HepG2 (cell line): ENCODE data around the gene ATIC. TPM values are rescaled to one million over a fixed set of nuclear protein-coding genes. Genes with fewer than 3 reads are reported as not detected.

Experiments
- ARID2 ChIP-seq: sonication (generic); formaldehyde crosslinking; IDR thresholded peaks from 2 replicates; pipeline ENCODE4 v1.8.1; 2022; ENCODE audit warnings: mild to moderate bottlenecking, missing genetic modification reagents, borderline replicate concordance
- ASH2L ChIP-seq: fragments of 300-600, 200-600 bp; sonication (generic); IDR thresholded peaks from 2 replicates; pipeline ENCODE4 v1.7.0; 2017; ENCODE audit warnings: low read depth, mild to moderate bottlenecking, moderate library complexity, mixed read lengths, low read length; ENCODE audit not compliant: insufficient read length
- JUND ChIP-seq: sonication (generic); formaldehyde crosslinking; IDR thresholded peaks from 2 replicates; pipeline ENCODE4 v1.8.0; 2022; ENCODE audit warnings: mild to moderate bottlenecking, missing genetic modification reagents
- KDM4B ChIP-seq: sonication (generic); formaldehyde crosslinking; IDR thresholded peaks from 2 replicates; pipeline ENCODE4 v1.4.0; 2020; ENCODE audit warnings: missing genetic modification reagents
- MATR3 ChIP-seq: sonication (generic); formaldehyde crosslinking; IDR thresholded peaks from 2 replicates; pipeline ENCODE4 v1.4.0; 2020; ENCODE audit warnings: missing genetic modification reagents
- NCOA2 ChIP-seq: sonication (generic); formaldehyde crosslinking; IDR thresholded peaks from 2 replicates; pipeline ENCODE4 v1.8.0; 2022; ENCODE audit warnings: inconsistent platforms
- RFX1 ChIP-seq: fragments of 450-650 bp; IDR thresholded peaks from 2 replicates; pipeline ENCODE4 v1.6.1; 2017
- SRF ChIP-seq: IDR thresholded peaks from 2 replicates; pipeline ENCODE4 v1.6.1; 2011; ENCODE audit warnings: mild to moderate bottlenecking, low read depth, low read length, moderate library complexity
- YEATS4 ChIP-seq: sonication (generic); formaldehyde crosslinking; IDR thresholded peaks from 2 replicates; pipeline ENCODE4 v1.4.0; 2020; ENCODE audit warnings: missing genetic modification reagents, borderline replicate concordance
- ZFP36L1 ChIP-seq: sonication (generic); formaldehyde crosslinking; IDR thresholded peaks from 2 replicates; pipeline ENCODE4 v1.8.0; 2022; ENCODE audit warnings: mild to moderate bottlenecking, missing genetic modification reagents, moderate library complexity
- ZMYM4 ChIP-seq: sonication (generic); formaldehyde crosslinking; IDR thresholded peaks from 2 replicates; pipeline ENCODE4 v1.8.1; 2023; ENCODE audit warnings: mild to moderate bottlenecking, missing genetic modification reagents
- ZNF136 ChIP-seq: sonication (generic); formaldehyde crosslinking; IDR thresholded peaks from 2 replicates; pipeline ENCODE4 v1.8.1; 2022; ENCODE audit warnings: low read depth, mild to moderate bottlenecking, moderate library complexity, missing genetic modification reagents
- ZNF329 ChIP-seq: sonication (generic); formaldehyde crosslinking; IDR thresholded peaks from 2 replicates; pipeline ENCODE4 v1.9.0; 2021; ENCODE audit warnings: low read depth, mild to moderate bottlenecking, missing genetic modification reagents
- ZNF431 ChIP-seq: sonication (generic); formaldehyde crosslinking; IDR thresholded peaks from 2 replicates; pipeline ENCODE4 v1.9.0; 2022; ENCODE audit warnings: missing genetic modification reagents, low read depth, mild to moderate bottlenecking, borderline replicate concordance
- ZNF446 ChIP-seq: sonication (generic); formaldehyde crosslinking; IDR thresholded peaks from 2 replicates; pipeline ENCODE4 v1.5.0; 2020; ENCODE audit warnings: mild to moderate bottlenecking, missing genetic modification reagents
- ZNF570 ChIP-seq: sonication (generic); formaldehyde crosslinking; IDR thresholded peaks from 2 replicates; pipeline ENCODE4 v1.4.0; 2020; ENCODE audit warnings: mild to moderate bottlenecking, missing genetic modification reagents, borderline replicate concordance
- polyA plus RNA-seq, 8 experiments: library from polyadenylated mRNA; depleted of rRNA in 3 of 8; stranded (reverse) in 7 of 8; unstranded in 1 of 8; fragments of >200 nt; fragmentation: Illumina TruSeq in 4 of 8; extraction: Trizol in 4 of 8; gene quantifications; 2 replicates each; pipeline versions ENCODE4 v1.2.1 to v1.2.3, GENCODE V29; 2011 to 2016; ENCODE audit warnings: low read depth in 4 of 8, missing spikeins in 1 of 8, mixed read lengths in 1 of 8; ENCODE audit not compliant: insufficient read depth in 1 of 8
- total RNA-seq, 5 experiments: library from RNA; depleted of rRNA; stranded (reverse); fragments of >200 nt; fragmentation: Illumina TruSeq; extraction: Trizol; gene quantifications; 2 replicates each; pipeline ENCODE4 v1.2.3, GENCODE V29; 2016; ENCODE audit warnings: low read depth in 1 of 5
- TF ChIP-seq, protein P1 (sequence below): sonication (generic); formaldehyde crosslinking; IDR thresholded peaks from 2 replicates; pipeline ENCODE4 v1.8.1; 2023; ENCODE audit warnings: mild to moderate bottlenecking, missing genetic modification reagents
- TF ChIP-seq, protein P2 (sequence below): sonication (generic); formaldehyde crosslinking; IDR thresholded peaks from 2 replicates; pipeline ENCODE4 v1.9.0; 2021; ENCODE audit warnings: missing genetic modification reagents, borderline replicate concordance
- TF ChIP-seq, protein P3 (sequence below): sonication (generic); formaldehyde crosslinking; IDR thresholded peaks from 2 replicates; pipeline ENCODE4 v1.9.0; 2021; ENCODE audit warnings: missing genetic modification reagents, mild to moderate bottlenecking, borderline replicate concordance
- TF ChIP-seq, protein P4 (sequence below): sonication (generic); formaldehyde crosslinking; IDR thresholded peaks from 2 replicates; pipeline ENCODE4 v1.4.0; 2020; ENCODE audit warnings: missing genetic modification reagents, borderline replicate concordance
- TF ChIP-seq, protein P5 (sequence below): sonication (generic); formaldehyde crosslinking; IDR thresholded peaks from 2 replicates; pipeline ENCODE4 v1.4.0; 2020; ENCODE audit warnings: missing genetic modification reagents

ATIC gene
- total and polyA plus RNA-seq, 2 of the 13 experiments (the other 11 are each of a cell fraction or from before 2014, with no cell fraction given) = 89.8 to 146 TPM

DNA sequence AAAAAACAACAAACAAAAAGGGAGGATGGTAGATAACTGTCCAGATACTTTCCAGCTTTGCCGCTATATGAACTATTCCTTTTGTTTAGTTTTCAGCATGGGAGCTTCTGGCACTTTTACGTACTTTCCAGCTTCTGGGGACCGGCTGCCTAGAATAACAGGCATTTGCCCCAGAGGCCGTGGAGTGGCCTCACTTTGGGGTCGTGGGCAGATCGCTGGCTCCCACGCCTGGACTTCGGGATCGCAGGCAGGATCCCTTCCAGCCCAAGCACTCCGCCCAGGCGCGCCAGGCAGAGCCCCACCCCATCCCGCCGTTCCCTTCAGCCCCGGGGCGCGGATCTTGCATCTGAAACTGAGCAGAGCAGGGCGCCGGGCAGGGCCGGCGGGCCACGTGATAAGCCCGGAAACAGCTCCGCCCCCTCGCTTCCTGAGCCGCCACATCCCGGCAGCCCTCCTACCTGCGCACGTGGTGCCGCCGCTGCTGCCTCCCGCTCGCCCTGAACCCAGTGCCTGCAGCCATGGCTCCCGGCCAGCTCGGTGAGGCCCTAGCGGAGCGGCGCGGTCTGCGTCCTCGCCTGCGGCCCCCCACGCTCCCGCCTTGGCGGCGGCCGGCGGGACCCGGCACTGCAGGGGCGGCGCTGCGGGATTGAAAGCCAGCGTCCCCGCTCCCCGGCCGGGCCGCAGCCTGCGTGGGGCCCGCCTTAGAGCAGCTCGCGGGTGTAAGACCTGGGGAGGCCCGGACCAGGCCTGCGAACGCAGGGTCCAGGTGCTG lies at the start of gene ATIC (continued):
- TF ChIP-seq ZMYM4 (CRISPR knock-in tag) (peak; percentile 99), NCOA2 (CRISPR knock-in tag) (peak; percentile 71), ZFP36L1 (CRISPR knock-in tag) (peak; percentile 94), ARID2 (CRISPR knock-in tag) (no peak), YEATS4 (CRISPR knock-in tag) (peak; percentile 99), SRF (no peak), ZNF136 (CRISPR knock-in tag) (peak; percentile 95), JUND (CRISPR knock-in tag) (no peak), RFX1 (no peak), ZNF446 (CRISPR knock-in tag) (peak; percentile 99), MATR3 (CRISPR knock-in tag) (no peak), ZNF570 (CRISPR knock-in tag) (peak; percentile 99), KDM4B (CRISPR knock-in tag) (peak; percentile 92), ZNF431 (CRISPR knock-in tag) (peak; percentile 95; the same call in 1 of the 2 replicates), ZNF329 (CRISPR knock-in tag) (peak; percentile 96), ASH2L (peak; percentile 91)
- TF ChIP-seq, protein P1, sequence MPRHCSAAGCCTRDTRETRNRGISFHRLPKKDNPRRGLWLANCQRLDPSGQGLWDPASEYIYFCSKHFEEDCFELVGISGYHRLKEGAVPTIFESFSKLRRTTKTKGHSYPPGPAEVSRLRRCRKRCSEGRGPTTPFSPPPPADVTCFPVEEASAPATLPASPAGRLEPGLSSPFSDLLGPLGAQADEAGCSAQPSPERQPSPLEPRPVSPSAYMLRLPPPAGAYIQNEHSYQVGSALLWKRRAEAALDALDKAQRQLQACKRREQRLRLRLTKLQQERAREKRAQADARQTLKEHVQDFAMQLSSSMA (CRISPR knock-in tag) = peak; percentile 91; the same call in 1 of the 2 replicates
- TF ChIP-seq, protein P2, sequence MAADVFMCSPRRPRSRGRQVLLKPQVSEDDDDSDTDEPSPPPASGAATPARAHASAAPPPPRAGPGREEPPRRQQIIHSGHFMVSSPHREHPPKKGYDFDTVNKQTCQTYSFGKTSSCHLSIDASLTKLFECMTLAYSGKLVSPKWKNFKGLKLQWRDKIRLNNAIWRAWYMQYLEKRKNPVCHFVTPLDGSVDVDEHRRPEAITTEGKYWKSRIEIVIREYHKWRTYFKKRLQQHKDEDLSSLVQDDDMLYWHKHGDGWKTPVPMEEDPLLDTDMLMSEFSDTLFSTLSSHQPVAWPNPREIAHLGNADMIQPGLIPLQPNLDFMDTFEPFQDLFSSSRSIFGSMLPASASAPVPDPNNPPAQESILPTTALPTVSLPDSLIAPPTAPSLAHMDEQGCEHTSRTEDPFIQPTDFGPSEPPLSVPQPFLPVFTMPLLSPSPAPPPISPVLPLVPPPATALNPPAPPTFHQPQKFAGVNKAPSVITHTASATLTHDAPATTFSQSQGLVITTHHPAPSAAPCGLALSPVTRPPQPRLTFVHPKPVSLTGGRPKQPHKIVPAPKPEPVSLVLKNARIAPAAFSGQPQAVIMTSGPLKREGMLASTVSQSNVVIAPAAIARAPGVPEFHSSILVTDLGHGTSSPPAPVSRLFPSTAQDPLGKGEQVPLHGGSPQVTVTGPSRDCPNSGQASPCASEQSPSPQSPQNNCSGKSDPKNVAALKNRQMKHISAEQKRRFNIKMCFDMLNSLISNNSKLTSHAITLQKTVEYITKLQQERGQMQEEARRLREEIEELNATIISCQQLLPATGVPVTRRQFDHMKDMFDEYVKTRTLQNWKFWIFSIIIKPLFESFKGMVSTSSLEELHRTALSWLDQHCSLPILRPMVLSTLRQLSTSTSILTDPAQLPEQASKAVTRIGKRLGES = peak; percentile 86
- TF ChIP-seq, protein P3, sequence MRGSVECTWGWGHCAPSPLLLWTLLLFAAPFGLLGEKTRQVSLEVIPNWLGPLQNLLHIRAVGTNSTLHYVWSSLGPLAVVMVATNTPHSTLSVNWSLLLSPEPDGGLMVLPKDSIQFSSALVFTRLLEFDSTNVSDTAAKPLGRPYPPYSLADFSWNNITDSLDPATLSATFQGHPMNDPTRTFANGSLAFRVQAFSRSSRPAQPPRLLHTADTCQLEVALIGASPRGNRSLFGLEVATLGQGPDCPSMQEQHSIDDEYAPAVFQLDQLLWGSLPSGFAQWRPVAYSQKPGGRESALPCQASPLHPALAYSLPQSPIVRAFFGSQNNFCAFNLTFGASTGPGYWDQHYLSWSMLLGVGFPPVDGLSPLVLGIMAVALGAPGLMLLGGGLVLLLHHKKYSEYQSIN = no peak
- TF ChIP-seq, protein P4, sequence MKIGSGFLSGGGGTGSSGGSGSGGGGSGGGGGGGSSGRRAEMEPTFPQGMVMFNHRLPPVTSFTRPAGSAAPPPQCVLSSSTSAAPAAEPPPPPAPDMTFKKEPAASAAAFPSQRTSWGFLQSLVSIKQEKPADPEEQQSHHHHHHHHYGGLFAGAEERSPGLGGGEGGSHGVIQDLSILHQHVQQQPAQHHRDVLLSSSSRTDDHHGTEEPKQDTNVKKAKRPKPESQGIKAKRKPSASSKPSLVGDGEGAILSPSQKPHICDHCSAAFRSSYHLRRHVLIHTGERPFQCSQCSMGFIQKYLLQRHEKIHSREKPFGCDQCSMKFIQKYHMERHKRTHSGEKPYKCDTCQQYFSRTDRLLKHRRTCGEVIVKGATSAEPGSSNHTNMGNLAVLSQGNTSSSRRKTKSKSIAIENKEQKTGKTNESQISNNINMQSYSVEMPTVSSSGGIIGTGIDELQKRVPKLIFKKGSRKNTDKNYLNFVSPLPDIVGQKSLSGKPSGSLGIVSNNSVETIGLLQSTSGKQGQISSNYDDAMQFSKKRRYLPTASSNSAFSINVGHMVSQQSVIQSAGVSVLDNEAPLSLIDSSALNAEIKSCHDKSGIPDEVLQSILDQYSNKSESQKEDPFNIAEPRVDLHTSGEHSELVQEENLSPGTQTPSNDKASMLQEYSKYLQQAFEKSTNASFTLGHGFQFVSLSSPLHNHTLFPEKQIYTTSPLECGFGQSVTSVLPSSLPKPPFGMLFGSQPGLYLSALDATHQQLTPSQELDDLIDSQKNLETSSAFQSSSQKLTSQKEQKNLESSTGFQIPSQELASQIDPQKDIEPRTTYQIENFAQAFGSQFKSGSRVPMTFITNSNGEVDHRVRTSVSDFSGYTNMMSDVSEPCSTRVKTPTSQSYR = peak; percentile 71
- TF ChIP-seq, protein P5, sequence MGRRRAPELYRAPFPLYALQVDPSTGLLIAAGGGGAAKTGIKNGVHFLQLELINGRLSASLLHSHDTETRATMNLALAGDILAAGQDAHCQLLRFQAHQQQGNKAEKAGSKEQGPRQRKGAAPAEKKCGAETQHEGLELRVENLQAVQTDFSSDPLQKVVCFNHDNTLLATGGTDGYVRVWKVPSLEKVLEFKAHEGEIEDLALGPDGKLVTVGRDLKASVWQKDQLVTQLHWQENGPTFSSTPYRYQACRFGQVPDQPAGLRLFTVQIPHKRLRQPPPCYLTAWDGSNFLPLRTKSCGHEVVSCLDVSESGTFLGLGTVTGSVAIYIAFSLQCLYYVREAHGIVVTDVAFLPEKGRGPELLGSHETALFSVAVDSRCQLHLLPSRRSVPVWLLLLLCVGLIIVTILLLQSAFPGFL (CRISPR knock-in tag) = peak; percentile 92
